K562 (cell line): ENCODE measurements around the gene CBFA2T3. TPM values are rescaled to one million over a fixed set of nuclear protein-coding genes. Genes with fewer than 3 reads are reported as not detected.
"Not testable (repeated sequence)": the region's sequence is repeated elsewhere in the genome, so short reads cannot be mapped to it uniquely, and the experiment has no call there.

Experiments used
- ATAC-seq: fragments of 200-7000 bp; cut with Tn5 transposase; 3 replicates; pipeline ENCODE4 v1.9.1; 2020; ENCODE audit warnings: moderate library complexity
- BruUV-seq: library from RNA; stranded (reverse); fragments of 400-500 nt; replicated peaks from 2 replicates; lab custom pipeline; 2021; lab: Mats Ljungman, UMichigan
- CTCF ChIA-PET: fragments of 300-600 bp; formaldehyde crosslinking; extraction: SDS; loops from one replicate; lab custom pipeline; 2021; ENCODE audit warnings: low intra/inter-chr PET ratio; lab: Yijun Ruan, JAX
- POLR2A ChIA-PET: fragments of 300-600, 350-650 bp; sonication (Branson Sonifier 250); formaldehyde crosslinking; extraction: SDS; loops from one replicate; lab custom pipeline; 2021; ENCODE audit warnings: antibody characterized with exemption, inconsistent platforms; lab: Yijun Ruan, JAX
- DNase-seq, 4 experiments: peaks; one replicate each; pipeline versions ENCODE4 v3.0.0 to v3.0.0-alpha.2; 2011 to 2018; ENCODE audit warnings: low spot score in 3 of 4, mixed read lengths in 3 of 4; ENCODE audit errors: extremely low read depth in 1 of 4
- FAIRE-seq: peaks from 2 replicates; lab custom pipeline; 2011; peaks lifted over from hg19 to GRCh38; lab: Jason Lieb, UNC
- H2AFZ ChIP-seq: 2 replicates; pipeline ENCODE4 v1.6.0; 2011; ENCODE audit warnings: low read depth, low read length, control low read depth, inconsistent platforms
- H3K27ac ChIP-seq: fragments of 200-600 bp; 3 replicates; pipeline ENCODE4 v1.8.0; 2011; ENCODE audit warnings: low read depth, mild to moderate bottlenecking, control low read depth, inconsistent platforms, low read length, moderate library complexity, mixed read lengths; ENCODE audit errors: extremely low read depth
- H3K27me3 ChIP-seq, 2 experiments: fragments of 300-600 bp in 1 of 2; 2 replicates in 1 of 2; 3 replicates in 1 of 2; pipeline versions ENCODE4 v1.6.0 to v1.8.0; 2011; ENCODE audit warnings: inconsistent platforms in 2 of 2, low read length in 2 of 2, mild to moderate bottlenecking in 1 of 2, mixed read lengths in 1 of 2, moderate library complexity in 1 of 2; ENCODE audit not compliant: control insufficient read depth in 2 of 2, insufficient read depth in 2 of 2
- H3K36me3 ChIP-seq: fragments of 300-600 bp; 3 replicates; pipeline ENCODE4 v1.8.0; 2011; ENCODE audit warnings: mild to moderate bottlenecking, low read length, inconsistent platforms; ENCODE audit not compliant: control insufficient read depth, insufficient read depth
- H3K4me1 ChIP-seq, 2 experiments: fragments of 200-600 bp in 1 of 2; replicated peaks in 1 of 2; 2 replicates in 1 of 2; 3 replicates in 1 of 2; pipeline versions ENCODE4 v1.5.1 to v1.8.0; 2011; ENCODE audit warnings: inconsistent platforms in 2 of 2, low read length in 2 of 2, mild to moderate bottlenecking in 1 of 2, mixed read lengths in 1 of 2, moderate library complexity in 1 of 2; ENCODE audit not compliant: control insufficient read depth in 2 of 2, insufficient read depth in 2 of 2
- H3K4me2 ChIP-seq: 2 replicates; pipeline ENCODE4 v1.6.1; 2011; ENCODE audit warnings: low read length, control low read depth, inconsistent platforms, mixed read lengths; ENCODE audit not compliant: insufficient read depth
- H3K4me3 ChIP-seq: fragments of 200-600 bp; sonication (generic), shearing (Covaris generic); 2 replicates; pipeline ENCODE4 v1.5.1; 2016; ENCODE audit warnings: control low read depth, inconsistent platforms
- H3K79me2 ChIP-seq: fragments of 200-600 bp; 3 replicates; pipeline ENCODE4 v1.8.0; 2011; ENCODE audit warnings: low read length, inconsistent platforms; ENCODE audit not compliant: control insufficient read depth, insufficient read depth
- H3K9ac ChIP-seq, 2 experiments: 2 replicates each; pipeline versions ENCODE4 v1.6.0 to v1.6.1; 2011; ENCODE audit warnings: low read depth in 2 of 2, low read length in 2 of 2, control low read depth in 1 of 2, inconsistent platforms in 1 of 2, mild to moderate bottlenecking in 1 of 2, mixed read lengths in 1 of 2; ENCODE audit not compliant: insufficient read depth in 1 of 2
- H3K9me1 ChIP-seq: one replicate; pipeline ENCODE4 v1.6.0; 2011; ENCODE audit warnings: inconsistent platforms, mild to moderate bottlenecking, low read length, moderate library complexity; ENCODE audit not compliant: control insufficient read depth, insufficient read depth
- H3K9me3 ChIP-seq: replicated peaks from 2 replicates; pipeline ENCODE4 v1.5.1; 2011; ENCODE audit warnings: low read depth, low read length, inconsistent platforms; ENCODE audit not compliant: control insufficient read depth, insufficient read depth
- H4K20me1 ChIP-seq: replicated peaks from 2 replicates; pipeline ENCODE4 v1.6.1; 2011; ENCODE audit warnings: low read length, inconsistent platforms, mixed read lengths; ENCODE audit not compliant: control insufficient read depth, insufficient read depth
- DNMT1 ChIP-seq: fragments of 450-650 bp; IDR thresholded peaks from 2 replicates; pipeline ENCODE4 v1.6.1; 2016; ENCODE audit warnings: antibody characterized with exemption, mild to moderate bottlenecking
- POLR2G ChIP-seq: fragments of 200-400 bp; formaldehyde crosslinking; IDR thresholded peaks from 2 replicates; pipeline ENCODE4 v1.6.1; 2017; ENCODE audit warnings: low read depth, mild to moderate bottlenecking, antibody characterized with exemption, low read length, moderate library complexity
- RBM22 ChIP-seq: fragments of 200-400 bp; formaldehyde crosslinking; IDR thresholded peaks from 2 replicates; pipeline ENCODE4 v1.6.1; 2018; ENCODE audit warnings: low read length, low read depth; ENCODE audit not compliant: poor library complexity, severe bottlenecking
- WGBS: fragments of 100-300 bp; shearing (Covaris generic); methylation state at CpG from one replicate; pipeline ENCODE4 v1.1.6; 2016; ENCODE audit warnings: low coverage, mixed read lengths; ENCODE audit not compliant: insufficient coverage; ENCODE audit errors: missing lambda C conversion rate; 5-methylcytosine and 5-hydroxymethylcytosine counted together
- in situ Hi-C: fragments of 300-500 bp; cut with MboI; formaldehyde crosslinking; loops from 4 replicates; pipeline ENCODE4 v1.15.0; 2018; ENCODE audit warnings: inconsistent platforms, mixed read lengths
- intact Hi-C: fragments of 100-400 bp; cut with micrococcal nuclease; formaldehyde crosslinking; loops from 2 replicates; pipeline ENCODE4 v1.14.2; 2022
- polyA plus RNA-seq, 8 experiments: library from polyadenylated mRNA; depleted of rRNA in 4 of 8; stranded (reverse) in 5 of 8; unstranded in 3 of 8; fragments of >200 nt; fragmentation: Nextera tagmentation in 2 of 8; fragmentation: Illumina TruSeq in 1 of 8; extraction: Ambion mirVana in 2 of 8; extraction: Trizol in 1 of 8; gene quantifications; 2 replicates each; pipeline versions ENCODE4 v1.2.1 to v1.2.3, GENCODE V29; 2011 to 2014; ENCODE audit warnings: inconsistent platforms in 1 of 8, missing spikeins in 1 of 8
- total RNA-seq, 7 experiments: library from RNA; depleted of rRNA in 6 of 7; stranded (reverse); fragments of >200 nt in 6 of 7; fragmentation: Illumina TruSeq in 2 of 7; extraction: Trizol in 2 of 7; gene quantifications; 2 replicates each; pipeline versions ENCODE4 v1.2.1 to v1.2.3, GENCODE V29; 2011 to 2021; ENCODE audit warnings: low replicate concordance in 1 of 7
- TF ChIP-seq, protein P1 (sequence below): fragments of 450-650 bp; formaldehyde crosslinking; IDR thresholded peaks from 2 replicates; pipeline ENCODE4 v1.4.0; 2022; ENCODE audit warnings: missing genetic modification characterization

CBFA2T3 gene
- total and polyA plus RNA-seq, 9 of the 15 experiments (the other 6 are each of a cell fraction or from before 2014, with no cell fraction given) = 2.3 to 145 (median 6.7) TPM

GRCh38 chr16:88918896-88919295 is 58.1 kb downstream of the CBFA2T3 start:
- POLR2A ChIA-PET = interaction anchor here (1.2 kb wide), 1 partner anchor 8 kb away, joined by 5 read pairs; no protein-coding TSS in a partner anchor
- H3K27ac ChIP-seq, CTCF ChIA-PET, in situ Hi-C loops, H2AFZ ChIP-seq, H3K9me1 ChIP-seq, H4K20me1 ChIP-seq, H3K4me2 ChIP-seq, ATAC-seq, H3K9ac ChIP-seq, H3K4me3 ChIP-seq, FAIRE-seq, H3K9me3 ChIP-seq, DNase-seq, H3K27me3 ChIP-seq, intact Hi-C loops: not testable (repeated sequence)
- WGBS = 93% methylated on average over 8 of the region's 8 CpGs
- BruUV-seq = TSS peak; percentile 35
- H3K36me3 ChIP-seq = peaks cover 87% of the 10 kb centered on the region
- peaks cover 93% of the 10 kb centered on the region for H3K79me2 ChIP-seq
- peaks cover 0 to 49% of the 10 kb centered on the region in 2 experiments; a peak in 2 of 5 replicates for H3K4me1 ChIP-seq

- no peak for ATAC-seq
- Histone ChIP-seq H3K4me3 (no peak overlapping the region), H3K4me1 (peaks cover 0 to 41% of the 10 kb centered on the region in 2 experiments; a peak in 2 of 5 replicates), H3K9me1 (no peaks in the 10 kb centered on the region), H3K9ac (no peak overlapping the region), H3K4me2 (no peak overlapping the region), H3K9me3 (no peaks in the 10 kb centered on the region), H3K36me3 (peaks cover 87% of the 10 kb centered on the region), H2AFZ (no peak overlapping the region), H4K20me1 (peaks cover 11% of the 10 kb centered on the region; the same call in 1 of the 2 replicates), H3K27me3 (no peaks in the 10 kb centered on the region), H3K27ac (no peak overlapping the region), H3K79me2 (peaks cover 93% of the 10 kb centered on the region)
- intact Hi-C loops (no loop called here), in situ Hi-C loops (no loop called here)
- no peak for DNase-seq
- 96% methylated on average over 16 of the region's 19 CpGs for WGBS
- TF ChIP-seq POLR2G (peak; percentile 60), DNMT1 (no peak), RBM22 (peak; percentile 84)
- TF ChIP-seq, protein P1, sequence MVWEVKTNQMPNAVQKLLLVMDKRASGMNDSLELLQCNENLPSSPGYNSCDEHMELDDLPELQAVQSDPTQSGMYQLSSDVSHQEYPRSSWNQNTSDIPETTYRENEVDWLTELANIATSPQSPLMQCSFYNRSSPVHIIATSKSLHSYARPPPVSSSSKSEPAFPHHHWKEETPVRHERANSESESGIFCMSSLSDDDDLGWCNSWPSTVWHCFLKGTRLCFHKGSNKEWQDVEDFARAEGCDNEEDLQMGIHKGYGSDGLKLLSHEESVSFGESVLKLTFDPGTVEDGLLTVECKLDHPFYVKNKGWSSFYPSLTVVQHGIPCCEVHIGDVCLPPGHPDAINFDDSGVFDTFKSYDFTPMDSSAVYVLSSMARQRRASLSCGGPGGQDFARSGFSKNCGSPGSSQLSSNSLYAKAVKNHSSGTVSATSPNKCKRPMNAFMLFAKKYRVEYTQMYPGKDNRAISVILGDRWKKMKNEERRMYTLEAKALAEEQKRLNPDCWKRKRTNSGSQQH (CRISPR knock-in tag) = no peak
- ChIA-PET CTCF (no interaction called here), POLR2A (interaction anchor here (1.2 kb wide), 1 partner anchor 9 kb away, joined by 5 read pairs; no protein-coding TSS in a partner anchor)
- no peak for FAIRE-seq
- no TSS peak for BruUV-seq
Measured at GRCh38 chr16:88917915-88918627, 58.9 kb downstream of the CBFA2T3 start.
